Measurements from ENCODE around the gene LRP3.

LRP3 gene

DNA sequence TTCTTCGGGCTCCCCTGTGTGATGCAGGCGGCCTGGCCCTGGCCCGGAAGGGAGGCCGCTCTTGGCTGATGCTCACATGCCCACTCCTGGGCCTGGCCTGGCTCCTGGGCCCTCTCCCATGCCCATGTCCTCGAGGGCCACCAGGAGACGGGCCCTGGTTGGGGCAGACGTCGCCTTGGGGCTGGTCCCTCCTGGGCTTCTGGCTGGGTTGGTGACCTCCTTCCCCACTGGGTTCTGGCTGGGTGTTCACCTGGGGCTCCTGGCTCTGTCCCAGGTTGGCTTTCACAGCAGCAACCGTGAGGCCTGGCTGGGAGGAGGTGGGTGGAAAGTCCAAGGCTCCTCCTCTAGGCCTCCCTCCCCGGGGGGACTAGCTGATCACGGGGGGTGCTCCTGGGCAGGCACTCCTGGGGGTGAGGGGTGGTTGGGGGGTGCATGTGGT, 47.0 kb downstream of the LRP3 start:
- no peak for DNase-seq

DNA sequence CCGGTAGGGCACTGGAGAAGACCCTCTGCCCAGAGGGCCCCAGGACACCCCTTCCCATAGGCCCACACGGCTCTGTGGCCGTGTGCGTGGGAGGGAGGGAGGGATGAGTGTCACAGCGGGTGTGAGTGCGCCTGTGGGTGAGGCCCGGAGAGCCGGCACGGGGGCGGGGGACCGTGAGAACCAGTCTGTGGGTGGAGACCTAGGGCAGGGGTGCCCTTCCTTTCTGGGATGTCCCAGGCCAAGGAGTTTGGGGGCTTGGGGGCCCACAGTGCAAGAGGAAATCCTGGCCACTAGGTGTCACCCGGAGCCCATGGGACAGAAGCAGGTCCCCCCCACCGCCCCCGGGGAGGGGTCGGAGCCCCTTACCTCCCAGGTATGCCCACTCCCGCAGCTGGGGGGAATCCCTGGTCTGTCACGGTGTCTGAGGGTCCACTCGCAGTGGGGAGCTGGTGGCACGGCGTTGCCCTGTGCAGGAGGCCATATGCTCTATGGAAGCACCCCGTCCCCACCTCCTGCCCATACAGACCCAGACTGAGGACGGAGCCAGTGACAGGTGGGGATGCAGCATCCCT, 47.5 kb downstream of the LRP3 start:
- peak; percentile 64 for DNase-seq

DNA sequence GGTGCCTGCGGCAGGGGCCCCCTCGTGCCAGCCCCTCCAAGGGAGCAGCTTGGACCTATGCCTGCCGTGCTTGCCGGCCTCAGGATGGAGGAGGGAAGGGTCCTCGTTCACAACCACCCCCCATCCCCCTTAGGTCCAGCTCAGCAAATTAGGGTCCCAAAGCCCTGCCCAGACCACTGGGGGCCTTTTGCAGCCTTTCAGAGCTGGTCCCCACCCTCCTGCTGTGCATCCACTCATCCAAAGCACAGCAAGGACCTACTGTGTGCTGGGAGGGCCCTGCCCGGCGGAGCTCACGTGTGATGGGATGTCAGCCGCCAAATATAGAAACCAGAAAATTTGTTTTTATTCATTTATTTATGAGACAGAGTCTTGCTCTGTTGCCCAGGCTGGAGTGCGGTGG, 48.0 kb downstream of the LRP3 start:
- DNase-seq = no peak

DNA sequence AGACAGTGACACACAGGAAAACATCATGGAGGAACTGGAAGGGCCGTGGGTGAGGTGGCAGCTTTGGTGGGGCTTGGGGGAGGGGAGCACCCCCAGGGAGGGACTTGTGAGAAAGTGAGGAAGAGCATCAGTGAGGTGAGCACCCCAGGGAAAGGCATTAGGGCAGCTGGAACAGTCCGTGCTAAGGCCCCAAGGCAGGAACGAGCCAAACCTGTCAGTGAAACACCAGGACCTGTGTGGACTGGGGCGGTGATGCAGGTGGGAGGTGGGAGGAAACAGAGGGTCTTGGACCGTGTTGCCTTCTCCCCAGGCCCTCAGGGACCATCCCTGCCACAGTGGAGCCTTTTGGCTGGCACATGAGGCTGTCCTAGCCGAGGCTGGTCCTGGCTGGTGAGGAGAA, 48.8 kb downstream of the LRP3 start:
- DNase-seq = no peak

DNA sequence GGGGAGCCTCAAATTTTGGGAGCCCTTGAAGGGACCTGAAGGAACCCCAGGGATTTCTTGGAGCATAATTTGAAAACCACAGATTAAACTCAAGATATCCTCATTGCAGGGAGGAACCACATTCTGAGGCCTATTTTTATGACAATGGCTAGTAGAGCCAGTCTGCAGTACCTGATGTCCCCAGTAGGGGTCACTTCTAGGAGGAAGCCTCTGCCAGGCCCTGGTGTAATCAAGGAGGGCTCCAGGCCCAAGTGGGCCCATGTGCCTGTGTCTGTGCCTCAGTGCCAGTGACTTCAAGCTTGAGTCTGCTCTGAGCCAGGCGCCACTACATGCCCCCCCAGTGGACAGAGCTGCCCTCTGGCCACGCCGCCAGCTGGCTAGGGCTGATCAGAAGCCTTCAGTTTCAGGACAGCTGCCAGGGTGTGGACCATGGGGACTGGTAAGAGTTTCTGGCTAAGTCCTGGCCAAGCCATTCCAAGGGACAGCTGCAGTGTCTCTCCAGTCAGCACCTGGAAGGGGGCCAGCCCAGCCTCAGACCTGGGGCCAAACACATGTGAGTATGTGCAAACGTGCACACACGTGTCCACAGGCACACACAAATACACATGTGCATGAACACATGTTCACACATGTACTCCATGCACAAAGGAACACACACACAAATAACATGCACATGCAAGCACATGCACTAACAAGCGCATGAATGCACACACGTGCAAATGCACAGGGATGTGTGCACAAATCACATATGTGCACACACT, 52.0 kb downstream of the LRP3 start:
- no peak for DNase-seq

DNA sequence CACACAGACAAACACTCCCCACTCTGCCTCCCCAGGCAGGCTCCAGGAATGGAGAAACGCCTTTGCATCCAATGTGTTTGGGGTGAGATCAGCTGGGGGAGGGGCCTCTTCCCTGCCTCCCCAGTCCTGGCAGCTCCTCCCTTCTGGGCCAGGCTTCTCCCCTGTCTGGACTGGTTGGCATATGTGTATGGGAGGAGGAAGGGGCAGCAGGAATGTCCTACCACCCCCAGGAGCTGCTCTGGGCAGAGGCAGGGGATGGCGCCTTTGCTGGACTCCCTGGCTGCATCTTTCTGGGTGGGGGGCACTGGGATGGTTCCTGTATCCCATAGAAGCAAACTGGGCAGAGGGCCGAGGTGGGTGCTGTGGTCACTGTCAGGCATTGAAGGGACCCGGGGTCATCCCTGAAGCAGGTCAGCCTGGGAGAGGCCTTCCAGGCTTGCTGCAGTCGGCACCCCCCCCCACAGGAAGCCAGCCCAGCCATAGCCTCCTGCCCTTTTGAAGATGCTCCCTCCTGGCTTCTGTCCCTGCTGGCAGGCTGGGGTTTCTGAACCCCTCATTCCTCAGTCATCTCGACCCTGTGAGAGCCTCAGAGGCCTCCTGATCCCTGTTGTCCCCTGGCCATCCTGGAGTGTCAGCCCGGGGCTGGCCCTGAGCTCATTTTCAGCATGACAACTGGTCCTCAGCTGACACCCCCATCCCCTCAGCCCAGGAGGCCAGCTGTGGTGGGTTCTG, 52.7 kb downstream of the LRP3 start:
- no peak for DNase-seq

DNA sequence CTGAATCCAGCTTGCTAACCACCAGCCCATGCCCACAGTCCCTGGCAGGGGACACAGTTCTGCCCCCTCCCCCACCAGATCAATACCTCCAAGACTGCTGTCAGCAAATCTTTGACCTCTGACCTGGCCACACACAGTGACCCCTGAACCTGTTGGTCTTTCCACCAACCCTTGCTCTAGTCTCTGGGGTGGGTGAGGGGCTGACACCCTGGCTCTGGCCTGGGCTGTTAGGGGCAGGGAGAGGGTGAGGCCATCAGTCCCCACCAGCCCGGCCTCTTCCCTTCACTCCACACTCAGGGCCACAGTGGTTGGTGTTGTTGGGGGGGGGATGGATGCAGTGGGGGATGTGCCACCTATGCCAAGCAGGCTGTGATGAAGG, 53.3 kb downstream of the LRP3 start:
- DNase-seq = no peak

DNA sequence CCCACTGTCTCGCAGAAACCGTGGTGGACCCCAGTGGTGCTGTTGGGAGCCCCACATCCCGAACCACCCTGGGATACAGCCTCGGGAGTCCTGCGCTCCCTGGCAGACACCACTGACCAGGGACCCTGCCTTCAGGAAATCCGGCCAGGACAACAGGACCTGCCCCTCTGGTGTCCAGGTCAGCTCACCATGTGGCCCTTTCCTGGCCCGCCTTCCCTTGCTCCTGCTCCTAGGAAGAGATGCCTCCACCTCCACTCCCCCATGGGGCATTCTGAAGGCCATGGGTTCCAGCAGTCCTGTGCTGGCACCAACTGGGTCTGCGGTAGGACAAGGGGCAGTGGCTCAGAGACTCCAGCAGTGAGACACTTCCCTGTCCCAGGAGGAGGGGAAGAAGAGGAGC, 54.0 kb downstream of the LRP3 start:
- DNase-seq = no peak

DNA sequence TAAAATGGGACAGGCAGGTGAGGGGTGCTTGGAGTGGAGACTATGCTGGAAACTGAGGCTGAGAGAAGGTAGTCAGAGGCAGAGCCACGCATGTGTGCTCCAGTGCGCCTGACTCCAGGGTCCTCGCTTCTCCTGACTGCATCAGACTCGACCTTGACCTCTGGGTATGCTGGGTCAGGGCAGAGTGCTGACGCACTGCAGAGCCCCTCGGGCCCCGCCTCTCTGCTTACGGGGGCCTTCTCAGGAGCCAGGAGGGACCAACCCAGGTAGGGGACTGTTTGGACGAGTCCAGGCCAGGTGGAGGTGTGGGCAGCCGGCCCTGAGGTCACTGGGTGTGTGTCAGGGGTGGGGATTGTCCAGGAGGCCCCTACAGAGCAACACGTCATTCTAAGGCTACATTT, 54.4 kb downstream of the LRP3 start:
- DNase-seq = no peak

DNA sequence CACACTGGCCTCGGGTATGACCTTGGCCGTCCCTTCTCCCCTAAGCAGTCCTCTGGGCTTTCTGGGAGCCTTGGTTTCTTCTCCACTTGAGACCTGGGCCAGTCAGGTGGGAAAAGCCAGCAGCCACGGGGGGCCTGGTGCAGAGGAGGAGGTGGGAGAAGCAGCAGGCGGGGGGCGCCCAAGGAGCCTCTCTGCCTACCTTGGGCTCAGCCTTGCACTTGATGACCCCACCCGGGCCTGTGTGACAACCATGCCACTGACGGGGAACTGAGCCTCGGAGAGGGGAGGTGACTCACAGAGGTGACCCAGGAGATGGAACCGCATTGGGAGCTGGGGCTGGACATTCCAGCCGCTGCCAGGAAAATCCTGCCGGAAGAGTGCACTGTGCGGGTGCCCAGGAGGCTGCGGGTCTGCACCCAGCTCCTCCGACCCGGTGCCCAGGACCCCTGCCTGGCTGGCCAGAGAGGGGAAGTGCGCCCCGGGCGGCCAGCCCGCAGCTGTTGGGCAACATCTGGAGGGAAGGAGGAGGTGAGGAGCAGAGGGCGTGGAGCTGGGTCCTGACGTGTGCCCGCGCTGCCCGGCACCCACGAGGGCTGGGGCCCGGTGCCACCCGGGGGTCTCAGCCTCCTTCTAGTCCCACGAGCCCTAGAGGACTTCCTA, 55.0 kb downstream of the LRP3 start:
- peak; percentile 39 for DNase-seq

DNA sequence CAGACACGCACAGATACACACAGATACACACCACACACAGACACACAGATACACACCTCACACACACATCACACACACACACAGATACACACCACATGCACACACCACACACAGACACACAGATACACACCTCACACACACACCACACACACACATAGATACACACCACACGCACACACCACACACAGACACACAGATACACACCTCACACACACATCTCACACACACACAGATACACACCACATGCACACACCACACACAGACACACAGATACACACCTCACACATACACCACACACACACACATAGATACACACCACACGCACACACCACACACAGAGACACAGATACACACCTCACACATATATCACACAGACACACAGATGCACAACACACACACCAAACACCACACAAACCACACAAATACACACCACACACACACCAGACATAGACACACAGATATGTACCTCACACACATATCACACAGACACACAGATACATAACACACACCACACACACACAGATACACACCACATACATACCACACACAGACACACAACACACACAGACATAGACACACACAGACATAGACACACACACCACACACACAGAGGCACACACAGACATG, 55.7 kb downstream of the LRP3 start:
- no peak for DNase-seq

DNA sequence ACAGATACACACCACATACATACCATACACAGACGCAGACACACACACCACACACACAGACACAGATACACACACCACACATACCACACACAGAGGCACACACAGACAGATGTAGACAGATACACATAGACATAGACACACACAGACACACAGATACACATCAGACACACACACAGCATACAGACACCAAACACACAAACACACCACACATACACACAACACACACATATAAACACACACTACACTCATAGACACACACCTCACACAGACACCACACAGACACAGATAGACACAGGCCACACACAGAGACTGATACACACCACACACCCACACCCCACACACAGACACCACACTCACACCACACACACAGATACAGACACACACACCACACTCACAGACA, 56.4 kb downstream of the LRP3 start:
- DNase-seq = no peak

DNA sequence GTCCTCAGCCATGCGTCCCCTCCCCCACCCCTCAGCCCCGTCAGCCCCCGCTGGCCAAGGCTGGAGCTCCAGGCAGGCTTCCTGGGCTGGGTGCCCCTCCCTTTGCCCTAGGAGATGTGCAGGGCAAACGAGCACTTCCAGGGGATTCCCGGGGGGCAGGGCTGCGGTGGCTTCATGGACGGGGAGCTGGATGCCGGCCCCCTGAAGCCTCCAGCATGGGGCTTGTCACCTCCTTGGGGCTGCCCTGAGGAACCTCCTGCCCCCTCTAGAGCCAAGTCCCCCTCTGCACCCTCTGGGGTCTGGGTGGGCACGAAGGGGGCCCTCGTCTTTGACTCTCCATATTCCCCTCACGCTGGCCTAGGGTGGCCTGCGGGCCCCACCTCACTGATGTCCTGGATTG, 56.9 kb downstream of the LRP3 start:
- DNase-seq = no peak

DNA sequence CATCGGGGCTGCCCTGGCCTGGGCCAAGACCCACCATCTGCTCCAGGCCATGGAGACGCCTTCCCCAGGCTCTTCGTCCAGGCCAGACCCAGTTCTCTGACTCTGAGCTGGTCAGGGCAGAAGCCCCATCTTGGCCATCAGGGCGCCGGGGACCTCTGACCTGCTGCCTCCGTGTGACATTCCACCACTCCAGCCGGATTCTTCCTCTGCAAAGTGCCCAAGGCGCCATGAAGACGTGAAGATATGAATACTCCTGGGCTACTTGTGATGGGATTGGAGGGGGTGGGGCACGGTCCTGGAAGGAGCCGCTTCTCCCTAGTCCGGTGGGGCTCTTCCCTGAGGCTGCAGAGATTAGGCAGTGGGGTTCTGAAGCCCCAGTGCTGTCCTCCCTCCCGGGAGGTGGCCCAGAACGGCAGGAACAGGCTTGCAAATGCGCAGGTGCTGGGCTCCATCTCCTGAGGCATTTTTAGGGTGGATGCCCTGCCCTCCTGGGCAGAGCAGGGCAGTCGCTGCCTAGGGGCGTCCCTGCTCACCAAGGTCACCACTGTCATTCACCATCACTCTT, 57.5 kb downstream of the LRP3 start:
- no peak for DNase-seq

DNA sequence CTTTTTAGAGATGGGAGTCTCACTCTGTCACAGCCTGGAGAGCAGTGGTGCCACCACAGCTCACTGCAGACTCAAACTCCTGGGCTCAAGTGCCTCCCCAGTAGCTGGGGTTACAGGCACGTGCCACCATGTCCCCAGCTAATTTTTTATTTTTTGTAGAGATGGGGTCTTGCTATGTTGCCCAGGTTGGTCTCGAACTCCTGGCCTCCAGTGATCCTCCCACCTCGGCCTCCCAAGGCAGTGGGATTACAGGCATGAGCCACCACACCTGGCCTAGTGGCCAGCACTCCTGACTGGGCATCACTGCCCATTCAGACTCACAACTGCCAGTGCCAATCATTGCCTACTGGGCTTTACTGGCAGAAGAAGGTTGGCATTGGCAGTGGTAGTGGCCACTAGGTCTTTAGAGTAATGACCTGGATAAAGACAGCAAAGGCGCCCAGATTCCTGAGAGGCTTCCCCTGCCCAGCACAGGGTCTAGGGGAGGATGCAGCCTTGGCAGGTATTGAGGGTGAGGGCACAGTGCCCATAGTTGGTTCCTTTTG, 58.4 kb downstream of the LRP3 start:
- no peak for DNase-seq

DNA sequence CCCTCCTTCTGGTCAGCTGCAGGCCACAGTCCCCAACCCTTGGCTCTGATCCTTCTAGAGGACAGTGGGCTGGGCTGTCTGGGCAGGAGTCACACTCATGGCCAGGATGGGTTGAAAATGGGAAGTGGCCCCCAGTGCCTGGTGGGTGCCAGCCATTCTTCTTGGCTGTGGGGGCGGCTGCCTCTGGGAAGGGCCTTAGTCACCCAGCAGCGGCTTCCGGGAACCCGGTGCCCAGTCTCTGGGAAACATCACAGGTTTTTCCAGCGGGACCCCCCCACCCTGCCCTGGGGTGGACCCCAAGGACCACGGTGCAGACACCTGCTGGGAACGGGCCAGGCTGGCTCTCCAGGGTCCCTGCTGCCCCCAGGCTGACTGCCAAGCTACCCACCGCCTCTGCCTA, 58.8 kb downstream of the LRP3 start:
- peak; percentile 58 for DNase-seq

DNA sequence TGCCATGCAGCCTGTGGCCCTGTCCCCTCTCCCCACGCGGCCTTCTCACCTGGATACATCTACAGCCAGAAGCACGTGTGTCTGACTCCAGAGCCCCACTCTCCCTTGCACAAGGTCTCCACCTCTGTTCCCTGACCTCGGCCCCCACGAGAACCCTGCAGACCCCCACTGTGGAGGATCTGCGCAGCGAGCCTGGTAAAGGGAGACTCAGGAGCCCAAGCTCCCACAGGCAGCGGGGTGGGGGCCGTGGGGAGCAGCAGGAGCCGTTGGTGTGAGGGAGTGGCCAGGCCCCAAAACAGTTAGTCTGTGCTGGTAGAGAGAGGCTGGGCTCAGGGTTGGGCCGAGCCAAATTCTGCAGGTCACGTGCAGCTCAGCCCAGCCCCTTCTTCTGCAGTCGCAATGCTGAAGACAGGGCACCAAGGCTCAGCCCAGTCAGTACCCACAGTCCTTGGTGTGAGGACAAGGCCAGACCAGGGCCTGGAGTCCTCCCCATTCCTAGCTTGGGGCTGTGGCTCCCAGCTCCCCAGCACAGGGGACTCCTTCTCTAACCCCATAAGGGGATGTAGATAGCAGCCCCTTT, 60.2 kb downstream of the LRP3 start:
- DNase-seq = no peak

DNA sequence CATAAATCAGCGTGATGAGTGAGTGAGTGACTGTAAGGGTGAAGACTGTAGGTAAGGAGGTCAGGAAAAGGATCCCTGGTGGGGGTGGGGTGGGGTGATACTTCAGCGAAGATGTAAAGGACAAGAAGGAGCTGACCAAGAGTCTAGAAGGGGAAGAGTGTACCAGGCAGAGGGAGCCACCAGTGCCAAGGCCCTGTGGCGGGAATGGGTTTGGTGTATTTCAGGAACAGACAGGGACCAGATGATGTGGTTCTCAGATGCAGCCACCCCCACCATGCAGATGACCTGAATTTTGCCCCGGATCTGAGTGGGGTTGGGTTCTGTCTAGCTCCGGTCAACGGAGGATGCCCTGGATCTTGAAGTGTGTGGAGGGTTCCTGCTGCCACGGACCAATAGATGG, 61.7 kb downstream of the LRP3 start:
- no peak for DNase-seq

DNA sequence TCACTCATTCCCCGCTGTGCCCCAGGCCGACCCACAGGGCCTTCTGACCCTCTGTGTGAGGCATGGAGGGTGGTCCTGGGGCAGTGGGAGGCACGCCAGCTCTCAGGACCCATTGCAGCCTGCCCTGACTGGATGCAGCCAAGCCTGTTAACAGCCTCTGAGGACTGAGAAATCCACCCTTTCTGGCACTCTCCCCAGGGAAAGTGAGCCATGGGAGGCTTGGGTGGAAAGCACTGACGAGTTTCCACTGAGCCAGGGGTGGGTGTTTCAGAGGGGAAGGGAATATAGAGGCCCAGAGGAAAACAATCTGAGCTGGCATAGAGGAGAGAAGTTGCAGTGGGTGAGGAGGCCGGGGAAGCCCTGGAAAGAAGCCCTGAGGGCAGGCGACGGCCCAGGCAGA, 62.1 kb downstream of the LRP3 start:
- no peak for DNase-seq

DNA sequence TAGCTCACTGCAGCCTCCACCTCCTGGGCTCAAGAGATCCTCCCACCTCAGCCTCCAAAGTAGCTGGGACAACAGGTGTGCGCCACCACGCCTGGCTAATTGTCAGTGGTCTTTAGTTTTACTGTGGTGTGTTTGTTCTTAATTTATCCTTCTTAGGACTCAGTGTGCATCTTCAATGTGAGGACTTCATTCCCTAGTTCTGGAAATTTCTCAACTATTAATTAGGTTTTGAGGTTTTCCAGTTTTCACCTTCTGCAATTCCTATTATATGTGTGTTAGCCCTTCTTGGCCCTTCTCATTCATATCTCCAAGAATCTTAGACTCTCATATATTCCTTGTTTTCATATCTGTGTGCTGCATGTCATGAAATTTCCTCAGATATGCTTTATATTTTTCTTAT, 63.7 kb downstream of the LRP3 start:
- no peak for DNase-seq

All from CD4-positive, alpha-beta T cell treated with Interferon gamma for 1 hour (primary cell).